ENCODE results near the gene PREX1.

PREX1 gene

GRCh38 chr20:48656661-48657211, 171.1 kb downstream of the PREX1 start:
- no peak for DNase-seq (ENCODE audit: low read depth)

DNA sequence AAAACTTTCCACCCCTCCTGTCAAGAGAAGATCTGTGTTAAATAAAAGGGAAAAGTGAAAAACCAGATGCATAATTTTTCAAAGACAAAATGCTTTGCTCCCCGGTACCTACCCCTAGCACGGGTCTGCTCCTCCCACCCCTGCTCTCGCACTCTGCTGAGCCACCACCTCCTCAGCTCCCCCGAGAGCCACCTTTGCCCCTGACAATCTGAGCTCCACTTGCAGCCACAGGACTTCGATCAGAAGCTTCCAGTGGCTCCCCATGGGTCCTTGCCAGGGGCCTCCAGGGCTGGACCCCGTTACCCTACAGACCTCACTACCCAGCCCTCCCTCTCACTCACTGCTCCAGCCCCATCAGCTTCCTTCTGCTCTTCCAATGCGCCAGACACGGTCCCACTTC, 171.7 kb downstream of the PREX1 start:
- DNase-seq (ENCODE audit: low read depth), result no peak

DNA sequence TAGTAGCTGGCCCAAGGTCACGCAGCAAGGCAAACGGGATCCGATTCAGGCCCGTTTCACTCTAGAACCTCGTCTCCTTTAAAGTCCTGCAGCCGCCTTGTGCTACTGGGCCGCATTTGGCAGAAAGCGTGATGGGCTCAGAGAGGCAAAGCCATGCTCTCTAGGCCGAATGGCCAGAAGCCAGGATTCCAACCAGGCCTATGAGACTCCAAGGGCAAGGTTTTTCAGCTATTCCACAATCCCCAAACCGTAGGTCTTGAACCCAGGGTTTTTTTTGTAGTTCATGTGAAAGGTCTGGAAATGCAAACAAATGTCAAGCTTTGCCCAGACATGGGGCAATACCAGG, 174.1 kb downstream of the PREX1 start:
- no peak for DNase-seq (ENCODE audit: low read depth)

DNA sequence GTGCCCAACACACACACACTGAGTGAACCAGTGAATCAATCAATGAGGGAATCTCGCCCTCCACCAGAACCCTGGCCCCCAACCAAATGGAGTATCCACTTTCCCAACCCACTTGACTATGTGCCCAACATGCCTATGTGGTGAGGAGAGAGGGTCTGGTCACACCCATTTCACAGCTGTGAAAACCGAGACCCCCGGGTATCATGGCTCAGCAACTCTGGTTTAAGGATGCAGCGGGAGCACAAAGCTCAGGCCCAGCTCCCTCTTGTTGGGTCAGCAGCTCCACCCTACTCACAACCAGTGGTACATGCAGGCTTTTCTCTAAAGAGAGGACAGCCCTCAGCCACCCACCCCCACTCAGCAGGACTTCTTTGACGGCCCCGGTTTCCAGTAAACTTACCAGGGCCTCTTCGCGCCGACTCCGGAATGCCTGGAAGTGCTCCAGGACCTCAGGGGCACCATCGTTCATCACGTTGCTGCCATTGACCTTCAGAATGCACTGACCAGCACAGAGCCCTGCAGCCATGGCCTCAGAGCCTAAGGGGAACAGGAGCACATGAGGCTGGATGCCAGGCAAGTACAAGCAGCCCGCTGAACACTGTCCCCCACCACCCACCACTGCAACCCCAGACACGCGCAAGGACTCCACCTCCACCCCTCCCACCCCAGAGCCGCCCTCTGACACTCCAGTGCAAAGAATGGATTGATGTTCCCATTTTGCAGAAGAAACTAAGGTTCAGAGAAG, 174.7 kb downstream of the PREX1 start:
- no peak for DNase-seq (ENCODE audit: low read depth)

DNA sequence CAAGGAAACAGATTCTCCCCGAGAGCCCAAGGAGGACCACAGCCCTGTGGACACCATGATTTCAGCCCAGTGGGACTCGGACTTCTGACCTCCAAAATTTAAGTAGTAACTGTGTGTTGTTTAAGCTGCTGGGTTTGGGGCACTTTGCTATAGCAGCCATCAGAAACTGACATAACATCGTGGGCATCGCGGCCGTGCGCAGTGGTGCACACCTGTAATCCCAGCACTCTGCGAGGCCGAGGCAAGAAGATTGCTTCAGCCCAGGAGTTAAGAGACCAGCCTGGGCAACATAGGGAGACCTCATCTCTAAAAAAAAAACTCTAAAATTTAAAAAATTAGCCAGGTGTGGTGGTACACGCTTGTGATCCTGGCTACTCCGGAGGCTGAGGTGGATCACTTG, 175.8 kb downstream of the PREX1 start:
- no peak for DNase-seq (ENCODE audit: low read depth)

- DNase-seq (ENCODE audit: low read depth), result no peak
These were observed 176.5 kb downstream of the PREX1 start for GRCh38 chr20:48651271-48651670.

DNA sequence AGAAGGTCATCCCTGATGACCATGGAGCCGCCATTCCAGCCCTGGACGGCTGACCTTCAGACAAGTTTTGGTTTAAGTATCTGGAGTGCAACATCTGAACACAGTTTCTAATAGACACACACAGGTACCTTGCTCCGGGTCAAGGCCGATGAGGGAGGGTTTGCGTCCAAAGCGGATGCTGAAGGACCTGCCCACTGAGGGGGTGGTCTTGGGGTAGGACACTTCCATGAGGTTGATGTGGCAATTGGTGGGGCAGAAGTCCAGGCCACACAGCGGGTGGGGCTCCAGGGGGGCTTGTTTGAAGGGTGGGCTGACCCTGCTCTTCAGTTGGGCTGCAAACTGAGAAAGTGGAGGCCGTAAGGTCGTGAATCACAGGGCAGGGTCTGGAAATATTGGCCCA, 177.9 kb downstream of the PREX1 start:
- no peak for DNase-seq (ENCODE audit: low read depth)

GRCh38 chr20:48649104-48649626, 178.6 kb downstream of the PREX1 start:
- DNase-seq (ENCODE audit: low read depth), result no peak

DNA sequence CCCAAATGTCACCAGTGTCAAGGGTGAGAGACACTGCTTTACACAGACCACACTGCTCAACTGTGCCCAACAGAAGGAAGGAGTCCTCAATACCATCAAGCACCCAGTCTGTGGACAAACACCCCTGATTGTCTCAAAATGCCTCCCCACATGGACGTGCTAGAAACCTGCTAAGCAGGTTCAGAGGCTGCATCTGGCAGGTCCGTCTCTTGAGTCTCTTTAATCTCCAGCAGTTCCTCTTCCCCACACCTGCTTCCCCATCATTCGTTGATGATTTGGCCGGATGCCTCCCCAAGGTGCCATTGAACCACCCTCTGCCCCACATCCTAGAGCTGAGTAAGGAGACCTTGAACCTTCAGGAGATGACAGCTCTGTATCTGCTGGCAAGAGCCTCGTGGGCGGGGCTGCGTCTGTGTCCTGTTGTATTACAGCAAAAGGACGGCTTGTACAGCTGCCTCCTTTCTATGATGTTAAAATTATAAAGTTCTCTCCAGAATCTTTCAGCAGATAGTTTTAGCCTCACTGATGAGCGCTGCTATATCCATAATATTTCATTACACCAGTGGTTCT, 179.2 kb downstream of the PREX1 start:
- DNase-seq (ENCODE audit: low read depth), result no peak

DNA sequence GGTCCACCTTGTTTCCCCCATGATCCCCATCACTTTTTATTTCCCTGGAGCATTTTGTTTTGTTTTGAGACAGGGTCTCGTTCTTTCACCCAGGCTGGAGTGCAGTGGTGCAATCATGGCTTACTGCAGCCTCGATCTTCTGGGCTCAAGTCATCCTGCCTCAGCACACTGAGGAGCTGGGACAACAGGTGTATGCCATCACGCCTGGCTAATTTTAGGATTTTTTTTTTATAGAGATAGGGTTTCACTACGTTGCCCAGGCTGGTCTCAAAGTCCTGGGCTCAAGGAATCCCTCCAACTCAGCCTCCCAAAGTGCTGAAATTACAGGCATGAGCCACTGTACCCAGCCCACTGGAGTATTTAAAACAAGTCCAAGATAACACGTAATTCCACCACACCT, 179.9 kb downstream of the PREX1 start:
- DNase-seq (ENCODE audit: low read depth), result no peak

- no peak for DNase-seq (ENCODE audit: low read depth)
These were observed 182.1 kb downstream of the PREX1 start for GRCh38 chr20:48645666-48646065.

- DNase-seq (ENCODE audit: low read depth), result no peak
These were observed 183.4 kb downstream of the PREX1 start for GRCh38 chr20:48644286-48644828.

- no peak for DNase-seq (ENCODE audit: low read depth)
These were observed 185.5 kb downstream of the PREX1 start for GRCh38 chr20:48642105-48642880.

DNA sequence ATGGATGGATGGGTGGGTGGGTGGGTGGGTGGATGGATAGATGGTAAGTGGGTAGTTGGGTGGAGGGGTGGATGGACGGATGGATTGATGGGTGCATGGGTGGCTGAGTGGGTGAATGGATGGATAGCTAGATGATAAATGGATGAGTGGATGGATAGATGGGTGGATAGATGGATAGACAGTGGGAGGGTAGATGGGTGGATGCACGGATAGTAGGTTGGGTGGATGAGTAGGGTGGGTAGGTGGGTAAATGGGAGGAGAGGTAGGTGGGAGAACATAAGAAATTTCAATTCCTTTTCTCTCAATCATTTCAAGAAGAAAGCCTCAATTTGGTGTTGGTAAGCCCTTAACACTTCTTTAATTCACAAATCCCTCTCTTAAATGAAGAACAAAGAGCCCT, 186.9 kb downstream of the PREX1 start:
- no peak for DNase-seq (ENCODE audit: low read depth)

- no peak for DNase-seq (ENCODE audit: low read depth)
These were observed 187.9 kb downstream of the PREX1 start for GRCh38 chr20:48639899-48640298.

- no peak for DNase-seq (ENCODE audit: low read depth)
These were observed 189.3 kb downstream of the PREX1 start for GRCh38 chr20:48638546-48638945.

GRCh38 chr20:48637461-48637860, 190.3 kb downstream of the PREX1 start:
- DNase-seq (ENCODE audit: low read depth), result no peak

DNA sequence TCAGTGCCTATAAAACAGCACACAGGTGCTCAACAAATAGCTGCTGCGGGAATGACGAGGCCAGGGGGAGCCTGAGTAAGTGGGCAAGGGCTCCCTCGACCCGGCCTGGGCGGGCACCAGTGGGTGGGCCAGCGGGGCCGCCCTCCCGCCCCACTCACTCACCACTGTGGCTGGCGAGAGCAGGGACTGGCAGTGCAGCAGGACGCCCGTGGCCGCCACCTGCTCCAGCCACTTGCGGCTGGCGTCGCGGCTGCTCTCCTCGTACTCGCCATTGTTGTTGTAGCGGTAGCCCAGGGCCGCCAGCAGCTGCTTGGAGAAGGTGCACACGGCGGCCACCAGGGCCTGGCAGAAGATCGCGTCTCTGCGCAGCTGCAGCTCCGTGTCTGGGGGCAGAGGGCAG, 191.5 kb downstream of the PREX1 start:
- DNase-seq (ENCODE audit: low read depth), result no peak

DNA sequence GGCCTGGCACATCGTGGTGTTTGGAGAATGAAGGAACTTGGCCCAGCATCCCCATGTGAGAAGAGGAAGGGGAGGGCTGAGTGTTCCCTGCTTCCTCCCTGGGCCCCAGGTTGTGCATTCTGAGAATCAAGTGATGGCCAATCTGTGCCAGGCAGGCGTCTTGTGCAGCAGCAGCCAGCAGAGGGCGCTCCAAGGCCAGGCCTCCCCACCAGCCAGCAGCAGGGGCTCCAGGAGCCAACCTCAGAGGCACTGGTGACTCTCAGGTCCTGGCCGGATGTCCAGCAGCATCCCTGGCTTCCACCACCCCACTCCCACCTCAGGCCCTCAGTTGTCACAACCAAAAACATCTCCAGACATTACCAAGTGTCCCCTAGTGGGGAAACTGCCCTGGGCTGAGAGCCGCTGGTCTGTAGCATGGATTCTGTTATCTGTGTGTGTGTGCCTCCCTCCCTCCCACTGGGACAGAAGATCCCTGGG, 192.0 kb downstream of the PREX1 start:
- DNase-seq (ENCODE audit: low read depth), result peak; percentile 47

DNA sequence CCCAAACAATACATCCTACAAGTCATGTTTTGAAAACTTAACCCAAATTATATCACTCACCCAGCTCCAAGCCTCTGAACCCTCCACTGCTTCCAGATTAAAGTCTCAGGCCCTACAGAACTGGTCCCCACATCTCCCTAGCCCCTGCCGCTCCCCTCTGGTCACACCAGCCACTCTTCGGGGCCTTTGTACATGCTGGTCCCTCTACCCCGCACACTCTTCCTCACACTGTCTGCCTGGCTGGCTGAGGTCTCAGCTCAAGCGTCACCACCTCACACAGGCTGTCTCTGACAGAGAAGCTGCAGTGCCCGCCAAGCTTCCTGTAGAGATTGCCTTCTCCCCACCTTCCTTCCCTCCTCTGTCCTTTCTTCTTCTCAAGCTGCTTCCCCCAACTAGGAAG, 192.4 kb downstream of the PREX1 start:
- DNase-seq (ENCODE audit: low read depth), result no peak

DNA sequence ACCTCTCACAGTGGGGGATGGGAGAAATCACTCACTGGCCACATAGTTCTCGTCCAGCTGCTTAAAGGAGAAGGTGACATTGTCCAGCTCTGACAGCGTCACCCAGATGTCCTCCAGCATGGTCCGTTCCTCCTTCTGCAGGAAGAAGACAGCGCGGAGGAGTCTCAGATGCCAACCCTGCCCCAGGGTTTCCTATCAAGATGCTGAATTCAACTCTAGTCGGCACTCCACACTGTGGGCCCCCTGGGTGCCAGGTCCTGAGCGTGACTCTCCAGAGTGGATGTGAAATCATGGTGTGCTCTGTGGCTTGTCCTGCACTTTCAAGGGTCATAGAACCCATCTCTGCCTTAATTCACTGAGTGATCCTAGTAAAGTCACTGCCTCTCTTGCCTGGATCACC, 193.2 kb downstream of the PREX1 start:
- DNase-seq (ENCODE audit: low read depth), result no peak

- DNase-seq (ENCODE audit: low read depth), result no peak
These were observed 194.1 kb downstream of the PREX1 start for GRCh38 chr20:48633620-48634257.
